Activated CD8-positive, alpha-beta T cell treated with anti-CD3 and anti-CD28 coated beads, Interleukin-2, amount 10 ng/mL, durations not matched to agents 7 days and 5 days (primary cell): Measurements from ENCODE around the gene GALNT2. TPM values are rescaled to one million over a fixed set of nuclear protein-coding genes. Genes with fewer than 3 reads are reported as not detected.

Experiments used
- ATAC-seq: fragments of 150-1000 bp; cut with Tn5 transposase; one replicate; pipeline ENCODE4 v1.10.0; 2021; ENCODE audit warnings: moderate library complexity
- CTCF ChIA-PET: fragments of 350-600 bp; sonication (Branson Sonifier 250); formaldehyde crosslinking; loops from one replicate; lab custom pipeline; 2021; ENCODE audit warnings: antibody characterized with exemption; lab: Charles Lee
- POLR2A ChIA-PET: fragments of 350-600 bp; sonication (Branson Sonifier 250); formaldehyde crosslinking; loops from one replicate; lab custom pipeline; 2021; ENCODE audit warnings: antibody characterized with exemption; lab: Charles Lee
- DNase-seq: peaks from one replicate; pipeline ENCODE4 v3.0.0-alpha.2; 2020
- H3K27ac Mint-ChIP-seq: one replicate; pipeline ENCODE4 v1.8.0; 2021; ENCODE audit warnings: mild to moderate bottlenecking, mixed read lengths
- H3K27me3 Mint-ChIP-seq: one replicate; pipeline ENCODE4 v1.8.0; 2021; ENCODE audit warnings: low read depth, mixed read lengths
- H3K36me3 Mint-ChIP-seq: one replicate; pipeline ENCODE4 v1.8.0; 2021; ENCODE audit warnings: low read depth, mixed read lengths
- H3K4me1 Mint-ChIP-seq: one replicate; pipeline ENCODE4 v1.8.0; 2021; ENCODE audit warnings: low read depth, mixed read lengths
- H3K4me3 Mint-ChIP-seq: one replicate; pipeline ENCODE4 v1.8.0; 2021; ENCODE audit warnings: mild to moderate bottlenecking, mixed read lengths
- H3K9me3 Mint-ChIP-seq: one replicate; pipeline ENCODE4 v1.8.0; 2022; ENCODE audit warnings: mixed read lengths; ENCODE audit not compliant: insufficient read depth
- total RNA-seq, 2 experiments: library from RNA; stranded (reverse); gene quantifications; one replicate each; pipeline ENCODE4 v1.2.3, GENCODE V29; 2021

GALNT2 gene
- total RNA-seq, 2 experiments from 2014 or later = 20.7 to 21.2 TPM

GRCh38 chr1:230215529-230215928 lies 148.5 kb downstream of the GALNT2 start:
- Mint-ChIP-seq H3K36me3 (peaks cover 4% of the 10 kb centered on the region), H3K9me3 (no peaks in the 10 kb centered on the region), H3K27me3 (no peaks in the 10 kb centered on the region), H3K27ac (no peak overlapping the region), H3K4me3 (no peak overlapping the region), H3K4me1 (peaks cover 37% of the 10 kb centered on the region)
- POLR2A ChIA-PET = no interaction called here
- CTCF ChIA-PET = interaction anchor here (0.6 to 1.9 kb wide), 5 partner anchors 9 to 54 kb away, joined by 3 to 7 read pairs (median 4); no protein-coding TSS in a partner anchor
- no peak for DNase-seq
- no peak for ATAC-seq

GRCh38 chr1:230216896-230217295 lies 149.9 kb downstream of the GALNT2 start:
- ATAC-seq (no peak), DNase-seq (no peak)
- no peak overlapping the region for H3K4me3 Mint-ChIP-seq
- H3K4me1 Mint-ChIP-seq = peaks cover 26% of the 10 kb centered on the region
- H3K27ac Mint-ChIP-seq = no peak overlapping the region
- no peaks in the 10 kb centered on the region for H3K27me3 Mint-ChIP-seq
- peaks cover 2% of the 10 kb centered on the region for H3K36me3 Mint-ChIP-seq
- no peaks in the 10 kb centered on the region for H3K9me3 Mint-ChIP-seq
- ChIA-PET POLR2A (no interaction called here), CTCF (no interaction called here)

GRCh38 chr1:230218667-230219066 lies 151.6 kb downstream of the GALNT2 start:
- DNase-seq (no peak), ATAC-seq (no peak)
- ChIA-PET POLR2A (no interaction called here), CTCF (no interaction called here)
- no peaks in the 10 kb centered on the region for H3K9me3 Mint-ChIP-seq
- H3K27me3 Mint-ChIP-seq = no peaks in the 10 kb centered on the region
- H3K27ac Mint-ChIP-seq = no peak overlapping the region
- H3K4me1 Mint-ChIP-seq = peaks cover 8% of the 10 kb centered on the region
- no peak overlapping the region for H3K4me3 Mint-ChIP-seq
- no peaks in the 10 kb centered on the region for H3K36me3 Mint-ChIP-seq

GRCh38 chr1:230219174-230220067 lies 152.4 kb downstream of the GALNT2 start:
- H3K27ac Mint-ChIP-seq = no peak overlapping the region
- no peak for ATAC-seq
- POLR2A ChIA-PET = no interaction called here
- H3K36me3 Mint-ChIP-seq = no peaks in the 10 kb centered on the region
- no peak overlapping the region for H3K4me3 Mint-ChIP-seq
- H3K27me3 Mint-ChIP-seq = no peaks in the 10 kb centered on the region
- no peak for DNase-seq
- H3K9me3 Mint-ChIP-seq = no peaks in the 10 kb centered on the region
- H3K4me1 Mint-ChIP-seq = peaks cover 7% of the 10 kb centered on the region
- CTCF ChIA-PET = interaction anchor here (2.1 kb wide), 1 partner anchor 9 kb away, joined by 7 read pairs; no protein-coding TSS in a partner anchor

GRCh38 chr1:230220478-230220877 lies 153.4 kb downstream of the GALNT2 start:
- ChIA-PET CTCF (interaction anchor here (2.1 kb wide), 1 partner anchor 10 kb away, joined by 7 read pairs; no protein-coding TSS in a partner anchor), POLR2A (interaction anchor here (1.0 kb wide), 1 partner anchor 11 kb away, joined by 3 read pairs; no protein-coding TSS in a partner anchor)
- H3K27ac Mint-ChIP-seq = no peak overlapping the region
- H3K9me3 Mint-ChIP-seq = no peaks in the 10 kb centered on the region
- H3K4me3 Mint-ChIP-seq = no peak overlapping the region
- no peaks in the 10 kb centered on the region for H3K36me3 Mint-ChIP-seq
- DNase-seq (no peak), ATAC-seq (no peak)
- H3K27me3 Mint-ChIP-seq = no peaks in the 10 kb centered on the region
- H3K4me1 Mint-ChIP-seq = peaks cover 2% of the 10 kb centered on the region

GRCh38 chr1:230220907-230221306 lies 153.9 kb downstream of the GALNT2 start:
- Mint-ChIP-seq H3K4me1 (peaks cover 2% of the 10 kb centered on the region), H3K4me3 (no peak overlapping the region), H3K36me3 (no peaks in the 10 kb centered on the region), H3K27me3 (no peaks in the 10 kb centered on the region), H3K9me3 (no peaks in the 10 kb centered on the region), H3K27ac (no peak overlapping the region)
- no peak for ATAC-seq
- ChIA-PET CTCF (interaction anchor here (0.8 to 2.1 kb wide), 4 partner anchors 9 to 57 kb away, joined by 3 to 7 read pairs (median 4); no protein-coding TSS in a partner anchor), POLR2A (interaction anchor here (1.0 kb wide), 1 partner anchor 11 kb away, joined by 3 read pairs; no protein-coding TSS in a partner anchor)
- DNase-seq = no peak

GRCh38 chr1:230222678-230223077 lies 155.6 kb downstream of the GALNT2 start:
- H3K27ac Mint-ChIP-seq = no peak overlapping the region
- no peaks in the 10 kb centered on the region for H3K9me3 Mint-ChIP-seq
- no peak overlapping the region for H3K4me3 Mint-ChIP-seq
- no peaks in the 10 kb centered on the region for H3K36me3 Mint-ChIP-seq
- POLR2A ChIA-PET = no interaction called here
- CTCF ChIA-PET = interaction anchor here (1.0 to 3.0 kb wide), 4 partner anchors 8 to 56 kb away, joined by 3 to 6 read pairs (median 5); no protein-coding TSS in a partner anchor
- H3K4me1 Mint-ChIP-seq = no peaks in the 10 kb centered on the region
- no peak for DNase-seq
- H3K27me3 Mint-ChIP-seq = no peaks in the 10 kb centered on the region
- no peak for ATAC-seq

- ChIA-PET CTCF (interaction anchor here (0.8 to 3.0 kb wide), 6 partner anchors 9 to 1110 kb away, joined by 3 to 6 read pairs (median 4); no protein-coding TSS in a partner anchor), POLR2A (no interaction called here)
- Mint-ChIP-seq H3K9me3 (no peaks in the 10 kb centered on the region), H3K27me3 (no peaks in the 10 kb centered on the region), H3K36me3 (no peaks in the 10 kb centered on the region), H3K27ac (no peak overlapping the region), H3K4me1 (no peaks in the 10 kb centered on the region), H3K4me3 (no peak overlapping the region)
- no peak for DNase-seq
- no peak for ATAC-seq
Observed at GRCh38 chr1:230224101-230224960, 157.3 kb downstream of the GALNT2 start.

- no peak for ATAC-seq
- Mint-ChIP-seq H3K36me3 (no peaks in the 10 kb centered on the region), H3K4me3 (no peak overlapping the region), H3K4me1 (peaks cover 9% of the 10 kb centered on the region), H3K9me3 (no peaks in the 10 kb centered on the region), H3K27ac (no peak overlapping the region), H3K27me3 (no peaks in the 10 kb centered on the region)
- ChIA-PET POLR2A (no interaction called here), CTCF (no interaction called here)
- no peak for DNase-seq
Observed at GRCh38 chr1:230226007-230226800, 159.2 kb downstream of the GALNT2 start.

GRCh38 chr1:230226814-230227213 lies 159.8 kb downstream of the GALNT2 start:
- DNase-seq = no peak
- Mint-ChIP-seq H3K36me3 (no peaks in the 10 kb centered on the region), H3K4me3 (no peak overlapping the region), H3K27ac (no peak overlapping the region), H3K4me1 (peaks cover 15% of the 10 kb centered on the region), H3K27me3 (no peaks in the 10 kb centered on the region), H3K9me3 (no peaks in the 10 kb centered on the region)
- POLR2A ChIA-PET = no interaction called here
- CTCF ChIA-PET = interaction anchor here (1.0 kb wide), 1 partner anchor 79 kb away, joined by 3 read pairs; no protein-coding TSS in a partner anchor
- no peak for ATAC-seq
